HG03139 (cell line): Measurements from ENCODE around the gene CDKN1A.
"Not testable (repeated sequence)": the region's sequence is repeated elsewhere in the genome, so short reads cannot be mapped to it uniquely, and the experiment has no call there.

Experiments used
- ATAC-seq: cut with Tn5 transposase; IDR thresholded peaks from one replicate; pipeline ENCODE4 v1.9.1; 2021; ENCODE audit not compliant: unreplicated experiment

The CDKN1A gene

GRCh38 chr6:36719126-36719525, 40.6 kb downstream of the CDKN1A start:
- no peak for ATAC-seq

- ATAC-seq, result no peak
Measured at GRCh38 chr6:36720251-36721141, 42.0 kb downstream of the CDKN1A start.

- ATAC-seq, result no peak
Measured at GRCh38 chr6:36721369-36722140, 43.0 kb downstream of the CDKN1A start.

- no peak for ATAC-seq
Measured at GRCh38 chr6:36722365-36722764, 43.9 kb downstream of the CDKN1A start.

GRCh38 chr6:36722879-36723278, 44.4 kb downstream of the CDKN1A start:
- no peak for ATAC-seq

GRCh38 chr6:36723992-36724391, 45.5 kb downstream of the CDKN1A start:
- ATAC-seq, result not testable (repeated sequence)

GRCh38 chr6:36724514-36725390, 46.2 kb downstream of the CDKN1A start:
- no peak for ATAC-seq

GRCh38 chr6:36725581-36725980, 47.1 kb downstream of the CDKN1A start:
- no peak for ATAC-seq

GRCh38 chr6:36727505-36728021, 49.0 kb downstream of the CDKN1A start:
- no peak for ATAC-seq

GRCh38 chr6:36728289-36729160, 50.0 kb downstream of the CDKN1A start:
- no peak for ATAC-seq

- no peak for ATAC-seq
Measured at GRCh38 chr6:36729161-36729524, 50.6 kb downstream of the CDKN1A start.

GRCh38 chr6:36730424-36731380, 52.2 kb downstream of the CDKN1A start:
- no peak for ATAC-seq

- no peak for ATAC-seq
Measured at GRCh38 chr6:36731622-36732310, 53.3 kb downstream of the CDKN1A start.

GRCh38 chr6:36733300-36733699, 54.8 kb downstream of the CDKN1A start:
- no peak for ATAC-seq

GRCh38 chr6:36734486-36735060, 56.1 kb downstream of the CDKN1A start:
- ATAC-seq, result no peak

- no peak for ATAC-seq
Measured at GRCh38 chr6:36735110-36736071, 56.9 kb downstream of the CDKN1A start.
